Measurements from ENCODE around the gene TMCO4.
A peak's percentile ranks its signal among the peaks of the same experiment; 100 is the strongest.

The TMCO4 gene

DNA sequence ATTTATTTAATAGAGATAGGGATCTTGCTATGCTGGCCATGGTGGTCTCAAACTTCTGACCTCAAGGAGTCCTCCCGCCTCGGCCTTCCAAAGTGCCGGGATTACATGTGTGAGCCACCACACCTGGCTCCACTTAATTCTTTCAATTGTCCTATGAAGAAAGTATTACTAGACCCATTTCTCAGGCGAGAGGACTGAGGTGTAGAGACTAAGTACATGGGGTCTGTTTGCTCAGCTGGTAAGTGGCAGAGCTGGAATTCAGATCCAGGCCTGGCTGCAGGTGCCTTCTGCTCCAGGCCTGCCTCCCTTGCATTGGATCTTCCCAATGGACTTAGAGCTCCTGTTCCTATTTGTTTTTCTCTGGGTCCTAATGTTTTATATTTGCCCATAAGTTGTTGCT lies 79.5 kb downstream of the TMCO4 start:
- TF ChIP-seq, protein P1, sequence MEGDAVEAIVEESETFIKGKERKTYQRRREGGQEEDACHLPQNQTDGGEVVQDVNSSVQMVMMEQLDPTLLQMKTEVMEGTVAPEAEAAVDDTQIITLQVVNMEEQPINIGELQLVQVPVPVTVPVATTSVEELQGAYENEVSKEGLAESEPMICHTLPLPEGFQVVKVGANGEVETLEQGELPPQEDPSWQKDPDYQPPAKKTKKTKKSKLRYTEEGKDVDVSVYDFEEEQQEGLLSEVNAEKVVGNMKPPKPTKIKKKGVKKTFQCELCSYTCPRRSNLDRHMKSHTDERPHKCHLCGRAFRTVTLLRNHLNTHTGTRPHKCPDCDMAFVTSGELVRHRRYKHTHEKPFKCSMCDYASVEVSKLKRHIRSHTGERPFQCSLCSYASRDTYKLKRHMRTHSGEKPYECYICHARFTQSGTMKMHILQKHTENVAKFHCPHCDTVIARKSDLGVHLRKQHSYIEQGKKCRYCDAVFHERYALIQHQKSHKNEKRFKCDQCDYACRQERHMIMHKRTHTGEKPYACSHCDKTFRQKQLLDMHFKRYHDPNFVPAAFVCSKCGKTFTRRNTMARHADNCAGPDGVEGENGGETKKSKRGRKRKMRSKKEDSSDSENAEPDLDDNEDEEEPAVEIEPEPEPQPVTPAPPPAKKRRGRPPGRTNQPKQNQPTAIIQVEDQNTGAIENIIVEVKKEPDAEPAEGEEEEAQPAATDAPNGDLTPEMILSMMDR (conservative IDR thresholded peaks at IDR 0.05; ENCODE audit: low read depth, low read length) = no peak
- H3K4me3 ChIP-seq (ENCODE audit: low read length) = no peak overlapping the region
- no peak for DNase-seq (ENCODE audit: low read depth)

- TF ChIP-seq, protein P1 (conservative IDR thresholded peaks at IDR 0.05; ENCODE audit: low read depth, low read length) = no peak
- H3K4me3 ChIP-seq (ENCODE audit: low read length) = no peak overlapping the region
- DNase-seq (ENCODE audit: low read depth) = no peak
Measured at GRCh38 chr1:19717467-19717866, 82.2 kb downstream of the TMCO4 start.

GRCh38 chr1:19715334-19716203 lies 84.1 kb downstream of the TMCO4 start:
- TF ChIP-seq, protein P1 (conservative IDR thresholded peaks at IDR 0.05; ENCODE audit: low read depth, low read length) = peak; percentile 95
- H3K4me3 ChIP-seq (ENCODE audit: low read length) = no peak overlapping the region
- DNase-seq (ENCODE audit: low read depth) = peak; percentile 80

DNA sequence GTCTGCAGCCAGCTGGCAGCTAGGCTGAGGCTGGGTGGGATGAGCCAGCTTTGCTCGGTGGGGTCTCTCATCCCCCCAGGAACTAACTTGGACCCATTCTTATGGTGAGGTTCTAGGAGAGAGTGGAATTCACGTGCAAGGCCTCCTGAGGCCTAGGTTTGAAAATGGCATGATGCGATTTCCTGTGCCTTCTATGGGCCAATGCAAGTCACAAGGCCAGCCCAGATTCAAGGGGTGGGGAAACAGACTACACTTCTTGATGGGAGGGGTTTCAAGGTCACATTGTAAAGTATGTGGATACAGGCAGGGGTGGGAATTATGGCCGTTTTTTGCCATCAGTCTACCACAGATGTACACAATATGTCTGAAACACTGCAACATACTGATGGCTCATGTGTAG lies 86.8 kb downstream of the TMCO4 start:
- DNase-seq (ENCODE audit: low read depth) = no peak
- TF ChIP-seq, protein P1 (conservative IDR thresholded peaks at IDR 0.05; ENCODE audit: low read depth, low read length) = no peak
- no peak overlapping the region for H3K4me3 ChIP-seq (ENCODE audit: low read length)

DNA sequence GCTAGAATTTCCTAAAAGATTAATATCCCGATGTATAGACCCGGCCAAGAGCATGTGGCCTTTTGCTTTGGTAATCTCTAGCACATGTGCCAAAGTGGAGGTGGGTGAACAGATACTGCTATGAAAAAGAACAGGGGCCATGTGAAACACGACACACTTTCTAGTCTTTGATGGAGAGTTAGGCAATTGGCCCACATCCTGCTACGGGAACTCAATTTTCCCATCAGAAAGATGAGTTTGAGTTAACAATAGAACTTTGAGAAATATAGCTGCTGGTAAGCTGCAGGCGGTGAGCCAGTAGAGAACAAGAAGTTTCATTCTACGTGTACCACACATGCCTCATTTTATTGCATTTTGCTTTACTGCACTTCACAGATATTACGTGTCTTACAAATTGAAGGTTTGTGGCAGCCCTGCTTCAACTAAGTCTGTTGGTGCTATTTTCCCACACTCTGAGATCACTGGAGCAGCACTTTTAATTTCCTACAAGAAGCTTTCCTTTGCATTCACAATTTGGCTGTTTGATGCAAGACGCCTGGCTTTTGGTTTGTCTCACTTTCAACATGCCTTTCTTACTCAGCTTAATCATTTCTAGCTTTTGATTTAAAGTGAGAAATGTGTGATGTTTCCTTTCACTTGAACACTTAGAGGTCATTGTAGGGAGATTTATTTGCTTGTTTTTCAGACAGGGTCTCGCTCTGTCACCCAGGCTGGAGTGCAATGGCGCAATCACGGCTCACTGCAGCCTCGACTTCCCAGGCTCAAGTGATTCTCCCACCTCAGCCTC lies 88.7 kb downstream of the TMCO4 start:
- TF ChIP-seq, protein P1 (conservative IDR thresholded peaks at IDR 0.05; ENCODE audit: low read depth, low read length) = no peak
- no peak for DNase-seq (ENCODE audit: low read depth)
- H3K4me3 ChIP-seq (ENCODE audit: low read length) = no peak overlapping the region

DNA sequence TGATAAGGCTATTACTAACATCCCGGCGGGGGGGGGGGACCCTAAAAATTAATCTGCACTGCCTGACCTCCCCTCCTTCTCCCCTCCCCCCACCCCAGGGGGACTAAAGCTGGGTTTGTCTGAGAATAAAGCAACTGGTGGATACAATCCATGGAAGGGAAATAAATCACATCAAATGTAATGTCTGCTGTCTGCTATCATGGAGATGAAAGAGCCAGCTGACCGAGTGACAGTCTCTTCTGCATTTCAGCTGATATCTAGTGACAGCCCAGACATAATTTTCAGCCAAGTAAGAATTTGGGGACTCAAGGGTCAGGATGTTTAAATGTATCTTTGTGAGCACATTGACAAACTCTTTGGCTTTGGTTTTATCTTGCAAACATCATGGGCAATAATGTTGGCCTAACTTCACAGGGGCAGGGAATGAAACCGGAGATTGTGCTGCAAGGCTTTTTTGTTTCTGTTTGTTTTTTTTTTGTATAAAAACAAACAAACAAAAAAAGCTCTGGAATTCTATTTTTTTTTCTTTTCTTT lies 90.4 kb downstream of the TMCO4 start:
- no peak overlapping the region for H3K4me3 ChIP-seq (ENCODE audit: low read length)
- TF ChIP-seq, protein P1 (conservative IDR thresholded peaks at IDR 0.05; ENCODE audit: low read depth, low read length) = no peak
- no peak for DNase-seq (ENCODE audit: low read depth)
